ENCODE measurements around the gene MYL10.
"Not testable (repeated sequence)": the region's sequence is repeated elsewhere in the genome, so short reads cannot be mapped to it uniquely, and the experiment has no call there.

The MYL10 gene

DNA sequence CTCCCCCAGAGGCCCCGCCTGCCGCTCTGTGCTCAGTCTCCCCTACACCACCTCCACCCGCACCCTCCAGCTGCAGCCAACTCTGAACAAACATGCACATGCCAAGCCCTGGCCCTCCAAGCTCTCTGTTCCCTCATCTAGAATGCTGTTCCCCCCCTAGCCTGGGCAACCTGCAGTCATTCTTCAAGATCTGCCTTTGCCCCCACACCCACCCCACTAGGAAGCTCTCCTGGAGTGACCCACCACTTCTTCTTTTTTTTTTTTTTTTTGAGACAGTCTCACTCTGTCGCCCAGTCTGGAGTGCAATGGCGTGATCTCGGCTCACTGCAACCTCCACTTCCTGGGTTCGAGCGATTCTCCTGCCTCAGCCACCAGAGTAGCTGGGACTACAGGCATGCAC is 13.7 kb downstream of the MYL10 start:
- H3K27ac ChIP-seq (ENCODE audit: low read depth, low read length) = no peak overlapping the region
- H3K27me3 ChIP-seq (ENCODE audit: control insufficient read depth in 5 of 5, insufficient read depth in 4 of 5, low read length in 5 of 5) = peaks cover 6 to 33% (median 27%) of the 10 kb centered on the region in 5 donors
- H3K4me1 ChIP-seq (ENCODE audit: control insufficient read depth in 5 of 5, insufficient read depth in 5 of 5, low read length in 5 of 5) = peaks cover 0 to 9% (median 5%) of the 10 kb centered on the region in 5 donors
- H3K4me3 ChIP-seq (ENCODE audit: low read depth in 1 of 5, low read length in 5 of 5) = no peak overlapping the region
- no peaks in the 10 kb centered on the region for H3K36me3 ChIP-seq (ENCODE audit: control insufficient read depth in 5 of 5, insufficient read depth in 5 of 5, low read length in 5 of 5)
- no peak overlapping the region for H3K9ac ChIP-seq (ENCODE audit: low read length in 5 of 5)
- H3K9me3 ChIP-seq (ENCODE audit: control insufficient read depth in 5 of 5, low read length in 5 of 5) = no peaks in the 10 kb centered on the region

DNA sequence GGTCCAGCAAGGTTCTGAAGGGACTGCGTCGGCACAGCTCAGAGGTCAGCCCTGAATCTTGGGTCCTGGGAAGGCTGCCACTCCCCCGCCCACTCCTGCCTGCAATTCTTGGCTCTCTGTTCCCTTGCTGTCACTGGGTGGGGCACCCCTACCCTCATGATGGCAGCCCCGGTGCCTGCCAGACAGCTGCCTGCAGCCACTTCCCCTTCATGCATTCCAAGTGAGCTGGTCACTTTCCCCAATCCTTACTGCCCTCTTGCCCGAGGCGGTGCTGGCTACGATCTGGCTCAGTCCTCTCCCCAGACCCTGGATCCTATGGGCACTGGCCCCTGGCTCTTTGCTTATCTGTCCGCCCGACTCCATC is 14.2 kb downstream of the MYL10 start:
- Histone ChIP-seq H3K36me3 (ENCODE audit: control insufficient read depth in 5 of 5, insufficient read depth in 5 of 5, low read length in 5 of 5) (no peaks in the 10 kb centered on the region), H3K4me3 (ENCODE audit: low read depth in 1 of 5, low read length in 5 of 5) (no peak overlapping the region), H3K27me3 (ENCODE audit: control insufficient read depth in 5 of 5, insufficient read depth in 4 of 5, low read length in 5 of 5) (peaks cover 6 to 33% (median 27%) of the 10 kb centered on the region in 5 donors), H3K9me3 (ENCODE audit: control insufficient read depth in 5 of 5, low read length in 5 of 5) (no peaks in the 10 kb centered on the region), H3K9ac (ENCODE audit: low read length in 5 of 5) (no peak overlapping the region), H3K27ac (ENCODE audit: low read depth, low read length) (no peak overlapping the region), H3K4me1 (ENCODE audit: control insufficient read depth in 5 of 5, insufficient read depth in 5 of 5, low read length in 5 of 5) (peaks cover 0 to 9% (median 5%) of the 10 kb centered on the region in 5 donors)

DNA sequence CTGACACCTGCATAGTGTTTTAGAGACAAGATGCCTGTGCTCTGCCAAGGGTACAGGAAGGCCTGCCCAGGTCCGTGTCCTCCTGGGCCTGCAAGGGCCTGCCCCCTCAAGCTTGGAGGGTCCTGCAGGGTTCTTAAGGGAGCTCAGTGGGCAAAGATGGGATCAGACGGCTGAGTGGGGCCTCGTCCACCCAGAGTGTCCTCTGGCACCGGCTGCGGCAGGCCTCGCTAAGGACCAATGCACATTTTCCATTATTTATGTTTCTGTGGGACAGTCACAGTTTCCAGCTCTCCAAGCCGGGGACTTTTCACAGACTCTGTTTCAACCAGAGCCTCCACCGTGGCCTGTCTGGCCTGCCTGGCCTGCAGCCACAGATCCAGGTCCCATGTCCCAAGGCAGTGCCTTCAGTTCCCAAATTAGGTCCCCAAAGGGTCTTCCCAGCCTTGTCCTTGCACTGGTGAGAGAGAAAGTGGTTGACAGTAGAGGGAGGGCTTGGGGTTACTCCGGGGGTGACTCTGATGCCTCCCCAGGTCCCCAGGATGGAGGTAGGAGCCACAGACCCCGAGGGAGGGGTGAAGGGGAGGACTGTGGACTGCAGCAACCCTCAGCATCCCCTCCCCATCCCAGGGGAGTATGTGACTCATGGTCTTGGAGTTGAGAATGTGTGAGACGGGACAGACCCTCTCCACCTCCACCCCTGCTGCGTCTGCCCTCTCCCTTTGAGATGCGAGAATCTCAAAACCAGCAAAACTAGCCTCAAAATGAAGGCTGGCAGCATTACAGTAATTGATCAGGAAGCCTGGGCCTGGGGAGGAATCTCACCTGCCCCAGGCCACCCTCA is 14.8 kb downstream of the MYL10 start:
- Histone ChIP-seq H3K27me3 (ENCODE audit: control insufficient read depth in 5 of 5, insufficient read depth in 4 of 5, low read length in 5 of 5) (peaks cover 6 to 33% (median 27%) of the 10 kb centered on the region in 5 donors), H3K36me3 (ENCODE audit: control insufficient read depth in 5 of 5, insufficient read depth in 5 of 5, low read length in 5 of 5) (no peaks in the 10 kb centered on the region), H3K9me3 (ENCODE audit: control insufficient read depth in 5 of 5, low read length in 5 of 5) (no peaks in the 10 kb centered on the region), H3K4me3 (ENCODE audit: low read depth in 1 of 5, low read length in 5 of 5) (no peak overlapping the region), H3K9ac (ENCODE audit: low read length in 5 of 5) (no peak overlapping the region), H3K4me1 (ENCODE audit: control insufficient read depth in 5 of 5, insufficient read depth in 5 of 5, low read length in 5 of 5) (peaks cover 0 to 9% (median 5%) of the 10 kb centered on the region in 5 donors), H3K27ac (ENCODE audit: low read depth, low read length) (no peak overlapping the region)

DNA sequence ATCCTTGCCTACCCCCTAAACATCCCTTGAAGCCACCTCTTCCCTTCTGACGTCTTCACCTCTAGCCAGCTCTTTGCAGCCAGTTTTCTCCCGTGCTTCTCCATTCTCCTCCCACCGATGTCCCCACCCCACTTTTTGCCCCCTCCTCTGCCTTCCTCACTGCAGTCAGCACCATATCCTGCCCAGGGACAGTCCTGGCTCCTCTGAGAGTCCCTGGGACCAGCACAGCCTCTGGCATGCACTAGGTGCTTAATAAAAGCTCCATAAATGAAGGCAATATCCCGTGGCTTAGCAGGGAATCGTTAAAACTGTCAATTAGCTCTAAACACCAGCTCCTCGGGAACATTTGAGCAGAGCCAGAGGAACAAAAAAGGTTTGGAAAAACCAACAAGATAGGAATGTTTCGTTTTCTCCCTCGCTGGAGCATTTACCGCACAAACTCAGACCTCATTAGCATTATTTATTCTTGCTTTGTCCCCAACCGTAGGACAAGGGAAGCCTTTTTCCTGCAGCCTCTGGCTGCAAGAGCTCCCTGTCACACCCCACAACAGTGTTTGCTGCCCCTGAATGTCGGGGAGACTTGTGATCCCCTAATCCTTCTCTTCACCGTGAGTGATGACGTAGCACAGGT is 16.1 kb downstream of the MYL10 start:
- Histone ChIP-seq H3K27me3 (ENCODE audit: control insufficient read depth in 5 of 5, insufficient read depth in 4 of 5, low read length in 5 of 5) (peaks cover 6 to 29% (median 25%) of the 10 kb centered on the region in 5 donors), H3K4me3 (ENCODE audit: low read depth in 1 of 5, low read length in 5 of 5) (no peak overlapping the region), H3K4me1 (ENCODE audit: control insufficient read depth in 5 of 5, insufficient read depth in 5 of 5, low read length in 5 of 5) (peaks cover 0 to 8% (median 2%) of the 10 kb centered on the region in 5 donors), H3K36me3 (ENCODE audit: control insufficient read depth in 5 of 5, insufficient read depth in 5 of 5, low read length in 5 of 5) (no peaks in the 10 kb centered on the region), H3K27ac (ENCODE audit: low read depth, low read length) (no peak overlapping the region), H3K9ac (ENCODE audit: low read length in 5 of 5) (no peak overlapping the region), H3K9me3 (ENCODE audit: control insufficient read depth in 5 of 5, low read length in 5 of 5) (no peaks in the 10 kb centered on the region)

DNA sequence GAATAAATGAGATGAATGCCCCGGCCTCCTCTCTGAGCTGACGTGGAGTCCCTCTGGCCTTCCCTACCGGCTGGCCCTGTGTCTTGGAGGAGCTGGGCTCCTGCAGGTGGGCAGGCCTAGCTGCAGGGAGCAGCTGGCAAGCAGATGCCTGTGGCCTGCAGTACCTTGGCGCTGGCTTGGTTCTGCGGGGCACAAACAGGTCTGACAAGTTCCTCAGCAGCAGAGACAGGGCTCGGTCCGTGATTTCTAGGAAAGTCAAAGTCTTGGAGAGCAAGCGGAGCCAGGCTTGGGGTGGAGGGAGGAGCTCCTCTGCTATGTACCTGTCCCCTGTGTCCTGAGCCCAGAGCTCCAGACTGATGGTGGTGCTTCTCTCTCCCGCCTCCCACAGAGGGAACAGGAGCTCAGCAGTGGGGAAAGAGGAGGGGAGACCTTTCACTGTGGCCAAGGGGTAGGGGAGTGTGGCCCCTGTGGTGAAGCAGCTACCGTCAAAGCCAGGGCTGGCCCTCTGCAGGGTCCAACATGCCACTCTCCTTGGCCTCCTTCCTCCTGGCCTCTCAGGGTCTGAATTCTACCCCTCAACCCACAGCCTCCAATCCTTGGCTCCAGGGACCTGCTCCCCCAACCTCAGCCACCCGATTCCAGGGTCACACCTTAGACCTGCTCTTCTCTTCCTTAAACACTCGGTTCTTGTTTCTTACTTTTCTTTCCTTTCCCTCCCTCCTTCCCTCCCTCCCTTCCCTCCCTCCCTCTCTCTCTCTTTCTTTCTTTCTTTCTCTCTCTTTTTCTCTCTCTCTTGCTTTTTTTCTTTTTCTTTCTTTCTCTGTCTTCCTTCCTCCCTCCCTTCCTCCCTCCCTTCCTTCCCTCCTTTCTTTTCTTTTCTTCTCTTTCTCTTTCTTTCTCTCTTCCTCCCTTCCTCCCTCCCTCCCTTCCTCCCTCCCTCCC is 20.1 kb downstream of the MYL10 start:
- Histone ChIP-seq H3K4me3 (ENCODE audit: low read depth in 1 of 5, low read length in 5 of 5) (no peak overlapping the region), H3K36me3 (ENCODE audit: control insufficient read depth in 5 of 5, insufficient read depth in 5 of 5, low read length in 5 of 5) (no peaks in the 10 kb centered on the region), H3K9me3 (ENCODE audit: control insufficient read depth in 5 of 5, low read length in 5 of 5) (no peaks in the 10 kb centered on the region), H3K4me1 (ENCODE audit: control insufficient read depth in 5 of 5, insufficient read depth in 5 of 5, low read length in 5 of 5) (no peaks in the 10 kb centered on the region), H3K27ac (ENCODE audit: low read depth, low read length) (no peak overlapping the region), H3K9ac (ENCODE audit: low read length in 5 of 5) (no peak overlapping the region), H3K27me3 (ENCODE audit: control insufficient read depth in 5 of 5, insufficient read depth in 4 of 5, low read length in 5 of 5) (peaks cover 0 to 13% (median 4%) of the 10 kb centered on the region in 5 donors)

DNA sequence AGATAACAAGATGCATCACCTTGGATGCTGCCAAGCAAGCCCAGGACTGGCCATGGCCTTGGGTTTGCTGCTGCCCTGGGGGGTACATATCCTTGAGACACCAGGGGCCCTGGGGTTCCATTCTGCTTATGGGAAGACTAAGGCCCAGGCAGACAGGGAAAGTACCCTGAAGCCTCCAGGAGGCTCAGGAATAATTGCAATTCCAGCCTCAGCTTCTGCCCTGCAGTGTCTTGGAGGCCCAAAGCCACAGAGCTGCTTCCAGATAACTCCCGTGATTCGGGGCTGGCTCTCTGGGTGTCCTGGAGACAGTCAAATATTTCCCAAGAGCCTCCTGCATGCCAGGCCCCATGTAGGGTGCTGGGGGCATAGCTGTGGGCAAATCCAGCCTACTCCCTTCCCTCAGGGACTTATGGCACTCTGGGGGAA is 22.6 kb downstream of the MYL10 start:
- H3K27ac ChIP-seq (ENCODE audit: low read depth, low read length) = no peak overlapping the region

DNA sequence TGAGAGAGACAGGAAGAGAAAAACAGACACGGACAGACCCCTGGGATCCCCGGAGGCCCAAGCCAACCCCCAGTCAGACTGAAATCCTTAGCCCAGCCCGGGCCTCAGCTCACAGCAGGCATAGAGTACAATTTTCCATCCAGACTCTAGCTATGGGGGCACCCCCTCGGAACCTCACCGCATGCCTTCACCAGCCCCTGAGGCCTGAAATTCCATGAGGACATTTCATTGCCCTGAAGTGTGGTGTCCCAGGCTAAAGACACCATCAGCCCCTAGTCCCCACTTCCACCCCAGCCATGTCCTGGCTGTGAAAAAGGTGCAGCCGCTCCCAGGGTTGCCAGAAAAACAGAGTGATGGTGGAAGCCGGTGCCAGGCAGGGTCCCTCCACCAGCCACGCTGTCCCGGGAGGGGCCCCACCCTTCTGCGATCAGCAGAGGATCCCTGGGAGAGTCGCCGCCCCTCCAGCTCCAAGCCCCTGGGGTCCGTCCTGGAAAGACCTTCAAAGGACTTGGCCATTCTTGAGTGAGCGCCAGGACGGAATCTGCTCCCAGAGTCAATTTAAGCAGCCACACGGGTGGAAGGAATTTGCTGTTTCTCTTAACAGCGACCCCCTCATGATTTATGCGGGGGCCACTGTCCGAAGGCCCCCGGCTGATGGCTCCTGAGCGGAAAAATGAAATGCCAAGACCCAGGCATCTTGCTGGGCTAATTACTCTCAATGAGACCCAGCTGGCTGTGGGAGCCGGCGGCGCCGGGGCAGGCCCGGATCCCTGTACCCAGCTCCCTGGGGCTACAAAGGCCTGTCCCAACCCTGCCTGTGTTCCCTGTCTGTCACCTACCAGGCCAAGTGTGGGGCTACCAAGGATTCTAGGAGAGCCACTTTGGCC is 23.2 kb downstream of the MYL10 start:
- Histone ChIP-seq H3K9me3 (ENCODE audit: control insufficient read depth in 5 of 5, low read length in 5 of 5) (no peaks in the 10 kb centered on the region), H3K27me3 (ENCODE audit: control insufficient read depth in 5 of 5, insufficient read depth in 4 of 5, low read length in 5 of 5) (peaks cover 0 to 9% (median 3%) of the 10 kb centered on the region in 5 donors), H3K27ac (ENCODE audit: low read depth, low read length) (no peak overlapping the region), H3K4me3 (ENCODE audit: low read depth in 1 of 5, low read length in 5 of 5) (no peak overlapping the region), H3K9ac (ENCODE audit: low read length in 5 of 5) (no peak overlapping the region), H3K36me3 (ENCODE audit: control insufficient read depth in 5 of 5, insufficient read depth in 5 of 5, low read length in 5 of 5) (no peaks in the 10 kb centered on the region), H3K4me1 (ENCODE audit: control insufficient read depth in 5 of 5, insufficient read depth in 5 of 5, low read length in 5 of 5) (peaks cover 0 to 6% (median 0%) of the 10 kb centered on the region in 5 donors)

More for the DNA sequence above, 22.6 kb downstream of the MYL10 start:
- H3K9me3 ChIP-seq (ENCODE audit: control insufficient read depth in 5 of 5, low read length in 5 of 5) = no peaks in the 10 kb centered on the region
- no peak overlapping the region for H3K9ac ChIP-seq (ENCODE audit: low read length in 5 of 5)
- H3K36me3 ChIP-seq (ENCODE audit: control insufficient read depth in 5 of 5, insufficient read depth in 5 of 5, low read length in 5 of 5) = no peaks in the 10 kb centered on the region
- peaks cover 0 to 6% (median 0%) of the 10 kb centered on the region in 5 donors for H3K4me1 ChIP-seq (ENCODE audit: control insufficient read depth in 5 of 5, insufficient read depth in 5 of 5, low read length in 5 of 5)
- no peak overlapping the region for H3K4me3 ChIP-seq (ENCODE audit: low read depth in 1 of 5, low read length in 5 of 5)
- peaks cover 0 to 6% (median 3%) of the 10 kb centered on the region in 5 donors for H3K27me3 ChIP-seq (ENCODE audit: control insufficient read depth in 5 of 5, insufficient read depth in 4 of 5, low read length in 5 of 5)

DNA sequence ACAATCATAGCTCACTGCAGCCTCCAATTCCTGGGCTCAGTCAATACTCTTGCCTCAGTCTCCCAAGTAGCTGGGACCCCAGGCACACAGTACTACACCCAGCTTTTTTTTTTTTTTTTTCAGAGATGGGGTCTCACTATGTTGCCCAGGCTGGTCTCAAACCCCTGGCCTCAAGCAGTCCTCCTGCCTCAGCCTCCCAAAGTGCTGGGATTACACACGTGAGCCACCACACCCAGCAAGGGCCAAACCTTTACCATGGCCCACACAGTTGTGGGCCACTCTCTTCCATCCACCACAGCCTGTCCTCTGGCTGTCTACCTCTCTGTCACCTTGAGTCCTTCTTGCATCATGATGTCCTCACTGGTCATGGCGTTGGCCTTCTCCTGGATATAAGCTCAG is 24.2 kb downstream of the MYL10 start:
- H3K9me3 ChIP-seq (ENCODE audit: control insufficient read depth in 5 of 5, low read length in 5 of 5); H3K36me3 ChIP-seq (ENCODE audit: control insufficient read depth in 5 of 5, insufficient read depth in 5 of 5, low read length in 5 of 5); H3K4me3 ChIP-seq (ENCODE audit: low read depth in 1 of 5, low read length in 5 of 5); H3K4me1 ChIP-seq (ENCODE audit: control insufficient read depth in 5 of 5, insufficient read depth in 5 of 5, low read length in 5 of 5); H3K27me3 ChIP-seq (ENCODE audit: control insufficient read depth in 5 of 5, insufficient read depth in 4 of 5, low read length in 5 of 5); H3K9ac ChIP-seq (ENCODE audit: low read length in 5 of 5); H3K27ac ChIP-seq (ENCODE audit: low read depth, low read length): not testable (repeated sequence)

DNA sequence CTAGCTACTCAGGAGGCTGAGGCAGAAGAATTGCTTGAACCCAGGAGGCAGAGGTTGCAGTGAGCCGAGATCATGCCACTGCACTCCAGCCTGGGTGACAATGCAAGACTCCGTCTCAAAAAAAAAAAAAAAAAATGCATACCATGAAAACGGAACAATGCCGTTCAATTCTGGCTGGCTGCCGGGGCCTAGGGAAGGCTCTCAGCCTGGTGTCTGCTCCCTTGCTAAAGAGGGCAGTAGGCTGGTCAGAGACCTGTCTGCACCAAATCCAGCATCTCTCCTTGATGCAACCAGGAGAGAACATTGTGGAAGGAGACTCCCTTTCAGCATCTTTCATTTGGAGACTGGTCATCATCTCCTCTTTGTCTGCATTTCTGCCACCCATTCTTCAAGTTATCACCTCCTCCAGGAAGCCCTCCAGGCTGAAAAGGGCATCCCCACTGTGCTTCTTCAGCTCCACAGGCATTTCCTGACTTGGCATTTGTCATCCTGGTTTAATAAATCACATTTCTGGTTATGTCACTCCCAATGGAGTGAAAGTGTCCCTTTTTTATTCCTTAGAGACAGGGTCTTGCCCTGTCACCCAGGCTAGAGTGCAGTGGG is 24.7 kb downstream of the MYL10 start:
- Histone ChIP-seq H3K27me3 (ENCODE audit: control insufficient read depth in 5 of 5, insufficient read depth in 4 of 5, low read length in 5 of 5) (peaks cover 0 to 9% (median 3%) of the 10 kb centered on the region in 5 donors), H3K4me3 (ENCODE audit: low read depth in 1 of 5, low read length in 5 of 5) (no peak overlapping the region), H3K27ac (ENCODE audit: low read depth, low read length) (no peak overlapping the region), H3K9me3 (ENCODE audit: control insufficient read depth in 5 of 5, low read length in 5 of 5) (no peaks in the 10 kb centered on the region), H3K9ac (ENCODE audit: low read length in 5 of 5) (no peak overlapping the region), H3K36me3 (ENCODE audit: control insufficient read depth in 5 of 5, insufficient read depth in 5 of 5, low read length in 5 of 5) (no peaks in the 10 kb centered on the region), H3K4me1 (ENCODE audit: control insufficient read depth in 5 of 5, insufficient read depth in 5 of 5, low read length in 5 of 5) (peaks cover 0 to 6% (median 0%) of the 10 kb centered on the region in 5 donors)
